Measurements from ENCODE around the gene DLG4.

The DLG4 gene

DNA sequence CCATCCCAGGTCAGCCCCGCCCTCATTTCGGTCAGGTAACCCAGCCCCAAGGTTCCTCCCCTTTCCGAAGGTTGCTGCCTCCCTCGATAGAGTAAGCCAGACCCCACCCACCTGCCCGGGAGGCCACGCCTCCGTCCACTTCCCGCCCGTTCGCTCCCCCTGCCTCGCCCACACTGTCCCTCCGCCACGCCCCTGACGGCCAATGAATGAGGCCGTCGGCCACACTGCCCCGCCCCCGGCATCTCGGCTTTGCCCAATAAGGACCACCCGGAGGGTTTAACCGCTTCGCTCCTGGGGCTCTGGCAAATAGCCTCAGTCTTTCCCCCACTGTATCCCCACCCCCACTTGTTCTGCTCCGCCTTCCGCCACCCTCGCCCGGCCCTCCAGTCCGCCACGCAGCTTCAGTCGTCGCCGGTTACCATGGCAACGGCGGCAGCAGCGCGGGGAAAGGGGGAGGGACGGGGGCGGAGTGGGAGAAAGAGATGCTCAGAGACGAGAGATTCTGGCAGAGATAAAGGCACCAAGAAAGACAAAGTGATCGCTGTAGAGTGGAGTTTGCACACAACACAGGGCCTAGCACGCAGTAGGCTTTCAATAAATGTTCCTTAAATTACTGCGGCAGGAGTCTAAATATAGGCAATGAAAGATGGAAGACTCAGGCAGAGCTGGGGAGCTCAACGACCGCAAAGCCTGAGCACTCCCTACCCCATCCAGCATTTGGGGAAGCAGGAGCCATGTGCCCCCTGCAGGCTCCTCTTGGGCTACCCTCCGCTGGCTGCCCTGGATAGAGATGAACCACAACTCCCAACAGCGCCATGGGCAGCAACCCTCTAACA, 5.1 kb downstream of the DLG4 start:
- DNase-seq (ENCODE audit: low spot score): peak; percentile 96

DNA sequence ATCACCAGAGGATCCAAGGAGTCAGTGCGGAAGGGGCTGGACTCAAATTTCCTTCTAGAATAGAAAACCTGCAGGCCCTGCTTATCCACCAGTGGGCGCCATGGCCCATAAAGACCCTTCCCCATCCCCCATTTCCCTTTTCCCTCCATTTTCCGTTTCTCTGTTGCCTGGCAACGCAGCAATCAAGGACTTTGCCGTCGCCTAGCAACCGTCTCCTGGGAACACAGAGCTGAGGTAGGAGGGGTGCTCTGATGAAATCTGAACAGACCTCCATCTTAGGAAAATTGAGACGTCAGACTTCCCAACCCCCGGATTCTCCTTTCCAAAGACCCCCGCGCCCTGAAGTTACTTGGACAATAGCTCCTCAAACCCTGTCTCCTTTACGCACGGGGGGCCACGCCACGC, 5.7 kb downstream of the DLG4 start:
- DNase-seq (ENCODE audit: low spot score): peak; percentile 51

- DNase-seq (ENCODE audit: low spot score): peak; percentile 65
These were observed 8.0 kb downstream of the DLG4 start for GRCh38 chr17:7211491-7212273.

DNA sequence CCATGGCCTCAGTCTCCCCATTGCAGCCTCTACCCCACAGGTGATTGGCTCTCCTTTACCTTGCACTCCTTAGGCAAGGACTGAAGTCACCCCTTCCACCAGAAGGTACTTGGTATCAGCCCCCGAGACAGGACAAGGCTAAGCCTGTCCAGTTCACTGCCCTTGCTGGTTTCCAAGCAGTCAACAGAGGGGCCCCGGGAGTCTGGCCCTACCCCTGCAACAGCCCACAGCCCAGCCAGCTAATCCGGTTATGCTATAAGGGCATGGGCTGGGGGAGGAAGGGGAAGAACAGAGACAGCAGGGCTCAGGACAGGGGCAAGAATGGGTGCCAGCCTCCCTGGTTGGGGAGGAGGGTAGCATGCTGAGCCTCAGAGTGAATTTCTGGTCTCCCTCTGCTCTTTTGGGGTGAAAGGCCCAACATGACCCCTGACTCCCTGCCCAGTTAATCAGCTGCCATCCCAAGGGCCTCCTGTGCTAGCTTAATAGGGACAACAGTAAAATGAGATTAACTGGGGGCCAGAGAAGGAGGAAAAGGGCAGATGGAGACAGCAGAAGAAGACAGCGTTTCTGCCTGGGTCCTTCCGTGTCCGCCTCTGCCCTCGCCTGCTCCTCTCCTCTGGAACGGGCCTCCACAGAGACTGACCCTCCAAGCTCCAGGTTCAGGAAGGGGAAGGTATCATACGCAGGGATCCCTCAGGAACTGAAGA, 10.7 kb downstream of the DLG4 start:
- DNase-seq (ENCODE audit: low spot score): no peak

- no peak for DNase-seq (ENCODE audit: low spot score)
These were observed 11.5 kb downstream of the DLG4 start for GRCh38 chr17:7208027-7208571.

GRCh38 chr17:7207120-7208001, 12.3 kb downstream of the DLG4 start:
- DNase-seq (ENCODE audit: low spot score): peak; percentile 67

DNA sequence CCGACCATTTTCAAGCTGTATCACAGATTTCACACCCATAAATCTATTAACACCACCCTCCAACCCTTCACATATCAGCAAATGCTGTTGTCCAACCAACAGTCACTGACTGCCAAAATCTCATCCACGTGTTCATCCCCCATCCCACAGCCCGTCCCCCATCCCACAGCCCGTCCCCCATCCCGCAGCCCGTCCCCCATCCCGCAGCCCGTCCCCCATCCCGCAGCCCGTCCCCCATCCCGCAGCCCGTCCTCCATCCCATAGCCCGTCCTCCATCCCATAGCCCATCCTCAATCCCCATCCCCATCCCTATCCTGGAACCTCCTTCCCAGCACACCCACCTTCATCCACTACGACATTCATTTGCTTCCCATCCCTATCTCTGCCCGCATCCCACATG, 14.1 kb downstream of the DLG4 start:
- DNase-seq (ENCODE audit: low spot score): no peak

- DNase-seq (ENCODE audit: low spot score): peak; percentile 89
These were observed 14.7 kb downstream of the DLG4 start for GRCh38 chr17:7204828-7205461.

- DNase-seq (ENCODE audit: low spot score): no peak
These were observed 15.3 kb downstream of the DLG4 start for GRCh38 chr17:7204336-7204735.

DNA sequence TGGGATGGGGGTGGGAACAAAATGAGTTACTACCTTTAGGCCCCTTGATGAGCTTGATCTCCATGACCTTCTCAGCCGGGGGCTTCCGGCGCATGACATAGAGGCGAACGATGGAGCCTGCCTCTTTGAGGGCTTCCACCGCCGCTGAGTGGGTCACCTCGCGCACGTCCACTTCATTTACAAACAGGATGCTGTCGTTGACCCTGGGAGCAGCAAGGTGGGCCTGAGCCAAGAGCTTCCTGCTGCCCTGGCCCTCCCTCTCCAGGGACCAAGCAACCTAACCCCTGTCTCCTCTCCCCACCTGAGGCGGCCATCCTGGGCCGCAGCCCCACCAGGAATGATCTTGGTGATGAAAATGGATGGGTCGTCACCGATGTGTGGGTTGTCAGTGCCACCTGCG, 16.2 kb downstream of the DLG4 start:
- DNase-seq (ENCODE audit: low spot score): no peak

DNA sequence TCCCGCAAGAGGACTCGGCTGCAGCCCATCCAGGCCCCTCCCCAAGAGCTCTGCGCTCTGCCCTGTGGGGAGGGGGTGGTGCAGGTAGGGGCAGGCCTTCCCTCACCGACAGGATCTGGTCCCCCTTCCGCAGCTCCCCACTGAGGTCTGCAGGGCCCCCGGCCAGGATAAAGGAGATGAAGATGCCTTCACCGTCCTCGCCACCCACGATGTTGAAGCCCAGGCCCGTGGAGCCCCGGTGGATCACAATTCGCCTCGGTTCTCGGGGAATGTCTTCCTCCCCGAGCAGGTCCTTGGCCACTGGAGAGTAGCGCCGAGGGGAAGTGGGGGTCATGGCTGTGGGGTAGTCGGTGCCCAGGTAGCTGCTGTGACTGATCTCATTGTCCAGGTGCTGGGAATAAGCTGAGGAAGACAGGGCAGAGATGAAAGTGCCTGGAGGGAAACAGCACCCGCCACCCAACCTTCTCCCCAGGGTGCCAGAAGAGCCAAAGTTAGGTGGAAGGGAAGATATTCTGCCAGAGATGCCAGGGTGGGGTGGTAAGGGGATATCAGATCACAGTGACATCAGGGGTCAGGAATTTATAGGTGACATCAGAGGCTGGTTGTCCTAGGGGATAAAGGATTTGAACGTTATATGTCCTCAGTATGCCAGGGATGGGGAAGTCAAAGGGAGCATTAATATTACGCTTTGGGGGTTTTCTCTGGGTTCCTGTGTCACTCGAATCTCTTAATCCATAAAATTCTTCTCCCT, 22.8 kb downstream of the DLG4 start:
- DNase-seq (ENCODE audit: low spot score): no peak

DNA sequence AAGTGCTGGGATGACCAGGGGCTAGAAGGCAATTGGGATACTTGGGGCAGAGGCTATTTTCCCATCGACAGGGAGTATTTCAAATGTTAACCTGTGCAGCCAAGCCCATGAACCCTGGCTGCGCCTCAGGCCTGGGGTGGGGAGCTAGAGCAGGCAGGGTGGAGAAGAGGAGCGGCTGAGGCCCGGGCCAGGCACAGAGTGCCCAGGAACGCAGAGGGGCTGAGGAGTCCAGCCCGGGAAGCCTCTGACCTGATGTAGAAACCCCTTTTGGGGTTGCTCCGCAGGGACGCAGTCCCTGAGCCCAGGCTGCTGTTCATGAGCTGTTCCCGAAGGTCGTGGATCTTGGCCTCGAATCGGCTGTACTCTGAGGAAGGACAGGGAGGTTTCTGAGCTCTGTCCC, 23.7 kb downstream of the DLG4 start:
- no peak for DNase-seq (ENCODE audit: low spot score)

DNA sequence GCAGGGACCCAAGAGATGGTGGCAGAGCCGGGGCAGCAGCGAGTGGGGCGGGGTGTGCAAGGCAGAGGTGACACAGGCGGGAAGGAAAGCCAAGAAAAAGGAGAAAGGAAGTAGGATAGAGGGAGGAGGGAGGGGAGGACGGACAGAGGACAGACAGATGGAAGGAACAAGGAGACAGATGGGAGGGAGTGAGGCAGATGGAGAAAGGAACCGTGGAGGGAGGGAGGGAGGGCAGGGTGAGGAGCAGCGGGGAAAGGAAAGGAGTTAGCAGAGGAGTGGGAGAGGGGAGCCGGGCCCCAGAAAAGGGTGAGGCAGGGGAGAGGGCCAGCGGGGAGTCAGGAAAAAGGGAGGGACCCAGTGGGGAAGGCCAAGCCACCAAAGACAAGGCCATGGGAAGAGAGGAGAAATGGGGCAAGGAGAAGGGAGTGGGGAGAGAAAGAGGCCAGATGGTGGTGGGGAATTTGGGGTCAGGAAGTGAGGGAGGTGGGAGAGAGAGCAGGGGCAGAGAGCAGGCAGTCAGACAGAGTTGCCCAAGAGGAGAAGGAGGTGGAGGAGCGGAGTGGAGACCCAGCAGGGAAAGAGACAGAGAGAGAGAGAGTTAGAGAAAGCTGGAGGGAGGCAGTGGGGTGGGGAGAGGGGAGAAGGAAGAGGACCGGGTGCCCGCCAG, 27.2 kb downstream of the DLG4 start:
- DNase-seq (ENCODE audit: low spot score): no peak

GRCh38 chr17:7191571-7192270, 27.9 kb downstream of the DLG4 start:
- DNase-seq (ENCODE audit: low spot score): peak; percentile 61

GRCh38 chr17:7191069-7191468, 28.6 kb downstream of the DLG4 start:
- no peak for DNase-seq (ENCODE audit: low spot score)

DNA sequence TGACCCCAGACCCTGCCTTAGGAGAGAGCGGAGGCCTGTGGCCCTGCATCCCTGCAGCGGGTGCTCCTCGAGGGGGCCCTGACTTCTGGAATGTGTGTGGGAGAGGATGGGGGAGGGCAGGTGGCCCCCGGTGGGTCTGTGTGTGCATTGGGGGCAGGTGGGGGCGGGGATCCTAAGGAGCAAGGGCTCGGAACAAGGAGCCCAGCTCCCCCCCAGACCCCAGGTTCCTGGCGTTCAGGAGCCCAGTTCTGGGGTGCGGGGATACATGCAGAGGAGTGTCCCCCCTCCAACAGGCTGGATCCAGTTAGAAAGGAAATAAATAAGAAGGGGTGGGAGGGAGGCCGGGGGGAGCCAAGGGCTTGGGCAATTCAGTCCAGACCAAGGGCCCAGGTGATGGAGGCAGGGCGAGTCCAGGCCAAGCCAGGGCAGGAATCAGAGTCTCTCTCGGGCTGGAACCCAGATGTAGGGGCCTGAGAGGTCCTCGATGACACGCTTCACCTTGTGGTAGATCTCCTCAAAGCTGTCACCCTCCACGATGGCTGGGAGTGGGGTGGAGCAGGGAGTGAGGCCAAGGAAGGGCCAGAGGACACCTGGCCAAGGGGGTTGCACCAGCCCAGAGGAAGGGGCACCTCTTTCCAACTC, 29.2 kb downstream of the DLG4 start:
- no peak for DNase-seq (ENCODE audit: low spot score)

GRCh38 chr17:7186241-7186640, 33.4 kb downstream of the DLG4 start:
- DNase-seq (ENCODE audit: low spot score): no peak

- no peak for DNase-seq (ENCODE audit: low spot score)
These were observed 35.0 kb downstream of the DLG4 start for GRCh38 chr17:7184647-7185046.

- no peak for DNase-seq (ENCODE audit: low spot score)
These were observed 35.5 kb downstream of the DLG4 start for GRCh38 chr17:7184091-7184488.
